ENCODE data around the gene ARAP2.

ARAP2 gene

DNA sequence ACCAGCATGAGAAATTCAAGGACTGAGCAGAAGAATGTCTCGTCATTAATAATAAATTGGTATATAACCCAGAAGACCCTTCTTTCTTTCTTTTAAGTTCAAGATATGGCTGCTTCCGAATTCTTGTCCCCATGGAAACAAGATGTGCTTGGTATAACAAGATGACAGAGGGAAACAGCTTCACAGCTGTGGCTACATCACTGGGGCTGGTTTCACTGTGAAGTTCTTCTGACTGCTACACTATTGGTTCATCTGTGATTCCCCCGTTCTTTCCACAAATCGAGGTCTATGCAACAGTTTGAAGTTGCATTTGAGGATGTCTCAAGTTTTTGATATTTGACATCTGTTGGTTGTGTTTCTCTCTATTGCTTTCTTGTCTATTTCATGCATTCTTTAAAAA is 24.8 kb upstream of the ARAP2 start (continued):
- TF ChIP-seq ZNF114 (tag by site-specific recombination; IDR thresholded peaks at IDR 0.05) = no peak

DNA sequence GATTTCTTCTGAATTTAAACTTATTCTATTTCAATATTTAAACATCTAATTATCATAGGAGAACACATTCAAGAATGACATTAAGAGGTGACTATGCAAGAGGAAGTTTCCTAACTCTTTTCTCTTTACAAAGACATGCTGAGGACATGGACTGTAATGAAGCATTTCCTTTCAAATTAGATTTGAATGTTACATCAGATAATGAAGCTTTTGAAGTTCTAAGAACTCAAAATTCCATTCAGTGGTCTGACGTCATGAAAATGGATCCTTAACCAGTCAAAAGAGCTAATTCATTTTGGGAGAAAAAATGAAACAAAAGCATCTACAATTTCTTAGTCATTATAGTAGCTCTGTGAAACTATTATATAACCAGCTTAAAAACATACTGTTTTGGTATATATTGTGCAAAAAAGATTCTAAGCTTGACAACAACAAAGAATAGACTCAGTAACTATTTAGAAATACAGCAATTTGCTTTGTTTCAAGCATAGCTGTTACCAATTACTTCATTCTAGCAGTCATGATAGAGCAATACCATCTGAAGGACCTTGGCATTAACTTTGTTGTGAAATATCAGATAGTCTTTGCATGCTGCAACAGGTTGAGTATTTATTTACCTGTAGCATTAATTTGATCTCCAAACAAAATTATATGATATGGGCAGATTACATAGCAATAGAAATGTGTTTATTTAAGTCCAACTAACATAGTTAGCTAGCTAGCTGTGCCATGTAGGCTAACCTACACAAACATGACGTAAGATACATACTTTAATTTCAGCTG is 23.4 kb upstream of the ARAP2 start:
- ChIA-PET CTCF (interaction anchor here (0.5 kb wide), 1 partner anchor 169 kb away, joined by 3 read pairs; no protein-coding TSS in a partner anchor), POLR2A (no interaction called here)
- Histone ChIP-seq H3K27ac (ENCODE audit: extremely low read depth, low read depth, low read length) (no peak overlapping the region), H3K9me3 (ENCODE audit: control insufficient read depth, insufficient read depth, low read depth, low read length) (no peaks in the 10 kb centered on the region), H3K36me3 (ENCODE audit: control insufficient read depth in 2 of 2, insufficient read depth in 1 of 2, low read length in 2 of 2) (no peaks in the 10 kb centered on the region), H3K4me3 (ENCODE audit: low read depth, low read length) (no peak overlapping the region), H3K4me1 (ENCODE audit: control insufficient read depth, insufficient read depth, low read length) (no peaks in the 10 kb centered on the region)
- no peak for TF ChIP-seq ZNF521 (tag by site-specific recombination; IDR thresholded peaks at IDR 0.05)
- no peak for TF ChIP-seq ZNF621 (tag by site-specific recombination; IDR thresholded peaks at IDR 0.05)
- TF ChIP-seq ZNF629 (tag by site-specific recombination; IDR thresholded peaks at IDR 0.05) = no peak
- TF ChIP-seq ZNF585B (tag by site-specific recombination; IDR thresholded peaks at IDR 0.05) = no peak
- TF ChIP-seq, protein P1, sequence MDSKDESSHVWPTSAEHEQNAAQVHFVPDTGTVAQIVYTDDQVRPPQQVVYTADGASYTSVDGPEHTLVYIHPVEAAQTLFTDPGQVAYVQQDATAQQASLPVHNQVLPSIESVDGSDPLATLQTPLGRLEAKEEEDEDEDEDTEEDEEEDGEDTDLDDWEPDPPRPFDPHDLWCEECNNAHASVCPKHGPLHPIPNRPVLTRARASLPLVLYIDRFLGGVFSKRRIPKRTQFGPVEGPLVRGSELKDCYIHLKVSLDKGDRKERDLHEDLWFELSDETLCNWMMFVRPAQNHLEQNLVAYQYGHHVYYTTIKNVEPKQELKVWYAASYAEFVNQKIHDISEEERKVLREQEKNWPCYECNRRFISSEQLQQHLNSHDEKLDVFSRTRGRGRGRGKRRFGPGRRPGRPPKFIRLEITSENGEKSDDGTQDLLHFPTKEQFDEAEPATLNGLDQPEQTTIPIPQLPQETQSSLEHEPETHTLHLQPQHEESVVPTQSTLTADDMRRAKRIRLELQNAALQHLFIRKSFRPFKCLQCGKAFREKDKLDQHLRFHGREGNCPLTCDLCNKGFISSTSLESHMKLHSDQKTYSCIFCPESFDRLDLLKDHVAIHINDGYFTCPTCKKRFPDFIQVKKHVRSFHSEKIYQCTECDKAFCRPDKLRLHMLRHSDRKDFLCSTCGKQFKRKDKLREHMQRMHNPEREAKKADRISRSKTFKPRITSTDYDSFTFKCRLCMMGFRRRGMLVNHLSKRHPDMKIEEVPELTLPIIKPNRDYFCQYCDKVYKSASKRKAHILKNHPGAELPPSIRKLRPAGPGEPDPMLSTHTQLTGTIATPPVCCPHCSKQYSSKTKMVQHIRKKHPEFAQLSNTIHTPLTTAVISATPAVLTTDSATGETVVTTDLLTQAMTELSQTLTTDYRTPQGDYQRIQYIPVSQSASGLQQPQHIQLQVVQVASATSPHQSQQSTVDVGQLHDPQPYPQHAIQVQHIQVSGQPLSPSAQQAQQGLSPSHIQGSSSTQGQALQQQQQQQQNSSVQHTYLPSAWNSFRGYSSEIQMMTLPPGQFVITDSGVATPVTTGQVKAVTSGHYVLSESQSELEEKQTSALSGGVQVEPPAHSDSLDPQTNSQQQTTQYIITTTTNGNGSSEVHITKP (tag by site-specific recombination; IDR thresholded peaks at IDR 0.05) = 0 out of 2 replicates have a peak, but pooled peaks have one; percentile 34
- no peak for TF ChIP-seq ZNF239 (tag by site-specific recombination; IDR thresholded peaks at IDR 0.05)
- no peak for TF ChIP-seq ZNF138 (tag by site-specific recombination; IDR thresholded peaks at IDR 0.05; ENCODE audit: borderline replicate concordance)
- TF ChIP-seq, protein P2, sequence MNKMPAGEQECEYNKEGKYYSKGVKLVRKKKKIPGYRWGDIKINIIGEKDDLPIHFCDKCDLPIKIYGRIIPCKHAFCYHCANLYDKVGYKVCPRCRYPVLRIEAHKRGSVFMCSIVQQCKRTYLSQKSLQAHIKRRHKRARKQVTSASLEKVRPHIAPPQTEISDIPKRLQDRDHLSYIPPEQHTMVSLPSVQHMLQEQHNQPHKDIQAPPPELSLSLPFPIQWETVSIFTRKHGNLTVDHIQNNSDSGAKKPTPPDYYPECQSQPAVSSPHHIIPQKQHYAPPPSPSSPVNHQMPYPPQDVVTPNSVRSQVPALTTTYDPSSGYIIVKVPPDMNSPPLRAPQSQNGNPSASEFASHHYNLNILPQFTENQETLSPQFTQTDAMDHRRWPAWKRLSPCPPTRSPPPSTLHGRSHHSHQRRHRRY (tag by site-specific recombination; IDR thresholded peaks at IDR 0.05) = no peak
- TF ChIP-seq SCRT2 (tag by site-specific recombination; IDR thresholded peaks at IDR 0.05) = peak; percentile 41; the same call in 1 of the 2 replicates
- no peak for TF ChIP-seq ZSCAN30 (tag by site-specific recombination; IDR thresholded peaks at IDR 0.05)
- TF ChIP-seq, protein P3, sequence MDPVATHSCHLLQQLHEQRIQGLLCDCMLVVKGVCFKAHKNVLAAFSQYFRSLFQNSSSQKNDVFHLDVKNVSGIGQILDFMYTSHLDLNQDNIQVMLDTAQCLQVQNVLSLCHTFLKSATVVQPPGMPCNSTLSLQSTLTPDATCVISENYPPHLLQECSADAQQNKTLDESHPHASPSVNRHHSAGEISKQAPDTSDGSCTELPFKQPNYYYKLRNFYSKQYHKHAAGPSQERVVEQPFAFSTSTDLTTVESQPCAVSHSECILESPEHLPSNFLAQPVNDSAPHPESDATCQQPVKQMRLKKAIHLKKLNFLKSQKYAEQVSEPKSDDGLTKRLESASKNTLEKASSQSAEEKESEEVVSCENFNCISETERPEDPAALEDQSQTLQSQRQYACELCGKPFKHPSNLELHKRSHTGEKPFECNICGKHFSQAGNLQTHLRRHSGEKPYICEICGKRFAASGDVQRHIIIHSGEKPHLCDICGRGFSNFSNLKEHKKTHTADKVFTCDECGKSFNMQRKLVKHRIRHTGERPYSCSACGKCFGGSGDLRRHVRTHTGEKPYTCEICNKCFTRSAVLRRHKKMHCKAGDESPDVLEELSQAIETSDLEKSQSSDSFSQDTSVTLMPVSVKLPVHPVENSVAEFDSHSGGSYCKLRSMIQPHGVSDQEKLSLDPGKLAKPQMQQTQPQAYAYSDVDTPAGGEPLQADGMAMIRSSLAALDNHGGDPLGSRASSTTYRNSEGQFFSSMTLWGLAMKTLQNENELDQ (tag by site-specific recombination; IDR thresholded peaks at IDR 0.05; ENCODE audit: low read depth) = no peak
- TF ChIP-seq, protein P4, sequence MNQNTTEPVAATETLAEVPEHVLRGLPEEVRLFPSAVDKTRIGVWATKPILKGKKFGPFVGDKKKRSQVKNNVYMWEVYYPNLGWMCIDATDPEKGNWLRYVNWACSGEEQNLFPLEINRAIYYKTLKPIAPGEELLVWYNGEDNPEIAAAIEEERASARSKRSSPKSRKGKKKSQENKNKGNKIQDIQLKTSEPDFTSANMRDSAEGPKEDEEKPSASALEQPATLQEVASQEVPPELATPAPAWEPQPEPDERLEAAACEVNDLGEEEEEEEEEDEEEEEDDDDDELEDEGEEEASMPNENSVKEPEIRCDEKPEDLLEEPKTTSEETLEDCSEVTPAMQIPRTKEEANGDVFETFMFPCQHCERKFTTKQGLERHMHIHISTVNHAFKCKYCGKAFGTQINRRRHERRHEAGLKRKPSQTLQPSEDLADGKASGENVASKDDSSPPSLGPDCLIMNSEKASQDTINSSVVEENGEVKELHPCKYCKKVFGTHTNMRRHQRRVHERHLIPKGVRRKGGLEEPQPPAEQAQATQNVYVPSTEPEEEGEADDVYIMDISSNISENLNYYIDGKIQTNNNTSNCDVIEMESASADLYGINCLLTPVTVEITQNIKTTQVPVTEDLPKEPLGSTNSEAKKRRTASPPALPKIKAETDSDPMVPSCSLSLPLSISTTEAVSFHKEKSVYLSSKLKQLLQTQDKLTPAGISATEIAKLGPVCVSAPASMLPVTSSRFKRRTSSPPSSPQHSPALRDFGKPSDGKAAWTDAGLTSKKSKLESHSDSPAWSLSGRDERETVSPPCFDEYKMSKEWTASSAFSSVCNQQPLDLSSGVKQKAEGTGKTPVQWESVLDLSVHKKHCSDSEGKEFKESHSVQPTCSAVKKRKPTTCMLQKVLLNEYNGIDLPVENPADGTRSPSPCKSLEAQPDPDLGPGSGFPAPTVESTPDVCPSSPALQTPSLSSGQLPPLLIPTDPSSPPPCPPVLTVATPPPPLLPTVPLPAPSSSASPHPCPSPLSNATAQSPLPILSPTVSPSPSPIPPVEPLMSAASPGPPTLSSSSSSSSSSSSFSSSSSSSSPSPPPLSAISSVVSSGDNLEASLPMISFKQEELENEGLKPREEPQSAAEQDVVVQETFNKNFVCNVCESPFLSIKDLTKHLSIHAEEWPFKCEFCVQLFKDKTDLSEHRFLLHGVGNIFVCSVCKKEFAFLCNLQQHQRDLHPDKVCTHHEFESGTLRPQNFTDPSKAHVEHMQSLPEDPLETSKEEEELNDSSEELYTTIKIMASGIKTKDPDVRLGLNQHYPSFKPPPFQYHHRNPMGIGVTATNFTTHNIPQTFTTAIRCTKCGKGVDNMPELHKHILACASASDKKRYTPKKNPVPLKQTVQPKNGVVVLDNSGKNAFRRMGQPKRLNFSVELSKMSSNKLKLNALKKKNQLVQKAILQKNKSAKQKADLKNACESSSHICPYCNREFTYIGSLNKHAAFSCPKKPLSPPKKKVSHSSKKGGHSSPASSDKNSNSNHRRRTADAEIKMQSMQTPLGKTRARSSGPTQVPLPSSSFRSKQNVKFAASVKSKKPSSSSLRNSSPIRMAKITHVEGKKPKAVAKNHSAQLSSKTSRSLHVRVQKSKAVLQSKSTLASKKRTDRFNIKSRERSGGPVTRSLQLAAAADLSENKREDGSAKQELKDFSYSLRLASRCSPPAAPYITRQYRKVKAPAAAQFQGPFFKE (tag by site-specific recombination; IDR thresholded peaks at IDR 0.05; ENCODE audit: borderline replicate concordance) = no peak

All from HEK293 (cell line).